ENCODE data around the gene STK40. TPM values are rescaled to one million over a fixed set of nuclear protein-coding genes. Genes with fewer than 3 reads are reported as not detected.

The STK40 gene
- total RNA-seq, 2 donors from 2014 or later: 19.4 to 32.4 TPM

- H3K9me3 ChIP-seq (ENCODE audit: control insufficient read depth, low read length): no peaks in the 10 kb centered on the region
- no peaks in the 10 kb centered on the region for H3K36me3 ChIP-seq (ENCODE audit: control insufficient read depth, insufficient read depth, low read length)
- no peaks in the 10 kb centered on the region for H3K9me3 Mint-ChIP-seq
- peaks cover 11% of the 10 kb centered on the region for H3K4me1 Mint-ChIP-seq
- no peak overlapping the region for H3K4me3 Mint-ChIP-seq
- 95 to 100% methylated on average over 5 to 9 of the region's 9 CpGs for WGBS, 2 experiments (ENCODE audit: insufficient coverage in 1 of 2, insufficient read length in 1 of 2)
- no peak for TF ChIP-seq CTCF (conservative IDR thresholded peaks at IDR 0.05)
- H3K4me3 ChIP-seq (ENCODE audit: low read length): no peak overlapping the region
- DNase-seq: no peak
- H3K27ac ChIP-seq (ENCODE audit: low read depth, low read length): no peak overlapping the region
- H3K27me3 ChIP-seq (ENCODE audit: control insufficient read depth, insufficient read depth, low read length, poor library complexity, severe bottlenecking): peaks cover 12% of the 10 kb centered on the region
- H3K9ac ChIP-seq (ENCODE audit: extremely low read depth, low read length, poor library complexity, severe bottlenecking): no peak overlapping the region
- H3K4me1 ChIP-seq (ENCODE audit: control insufficient read depth, insufficient read depth, low read length): peaks cover 3% of the 10 kb centered on the region
- no peak overlapping the region for H3K27ac Mint-ChIP-seq
- no peaks in the 10 kb centered on the region for H3K36me3 Mint-ChIP-seq (ENCODE audit: low read depth)
- peaks cover 32% of the 10 kb centered on the region for H3K27me3 Mint-ChIP-seq (ENCODE audit: insufficient read depth)
These were observed 58.2 kb downstream of the STK40 start for GRCh38 chr1:36327421-36328087.

GRCh38 chr1:36326499-36326898 is 59.2 kb downstream of the STK40 start:
- H3K4me1 Mint-ChIP-seq: peaks cover 11% of the 10 kb centered on the region
- H3K4me3 Mint-ChIP-seq: no peak overlapping the region
- no peak overlapping the region for H3K27ac Mint-ChIP-seq
- DNase-seq: no peak
- Histone ChIP-seq H3K36me3 (ENCODE audit: control insufficient read depth, insufficient read depth, low read length) (no peaks in the 10 kb centered on the region), H3K9ac (ENCODE audit: extremely low read depth, low read length, poor library complexity, severe bottlenecking) (no peak overlapping the region), H3K27ac (ENCODE audit: low read depth, low read length) (no peak overlapping the region), H3K4me3 (ENCODE audit: low read length) (no peak overlapping the region), H3K9me3 (ENCODE audit: control insufficient read depth, low read length) (no peaks in the 10 kb centered on the region), H3K4me1 (ENCODE audit: control insufficient read depth, insufficient read depth, low read length) (peaks cover 3% of the 10 kb centered on the region), H3K27me3 (ENCODE audit: control insufficient read depth, insufficient read depth, low read length, poor library complexity, severe bottlenecking) (peaks cover 10% of the 10 kb centered on the region)
- TF ChIP-seq CTCF (conservative IDR thresholded peaks at IDR 0.05): no peak
- H3K9me3 Mint-ChIP-seq: no peaks in the 10 kb centered on the region
- WGBS, 2 experiments (ENCODE audit: insufficient coverage in 1 of 2, insufficient read length in 1 of 2): 95 to 96% methylated on average over 4 to 6 of the region's 6 CpGs
- H3K27me3 Mint-ChIP-seq (ENCODE audit: insufficient read depth): peaks cover 28% of the 10 kb centered on the region
- no peaks in the 10 kb centered on the region for H3K36me3 Mint-ChIP-seq (ENCODE audit: low read depth)

GRCh38 chr1:36324353-36324703 is 61.4 kb downstream of the STK40 start:
- H3K4me3 ChIP-seq (ENCODE audit: low read length): peak overlapping the region; percentile 78
- no peaks in the 10 kb centered on the region for H3K36me3 ChIP-seq (ENCODE audit: control insufficient read depth, insufficient read depth, low read length)
- WGBS, 2 experiments (ENCODE audit: insufficient coverage in 1 of 2, insufficient read length in 1 of 2): 70% methylated on average over 8 of the region's 9 CpGs; no CpG with 5 or more reads in 1 of the 2 experiments
- Mint-ChIP-seq H3K27ac (no peak overlapping the region), H3K27me3 (ENCODE audit: insufficient read depth) (peaks cover 39% of the 10 kb centered on the region), H3K4me3 (peak overlapping the region; percentile 65), H3K4me1 (peaks cover 11% of the 10 kb centered on the region), H3K36me3 (ENCODE audit: low read depth) (no peaks in the 10 kb centered on the region), H3K9me3 (no peaks in the 10 kb centered on the region)
- no peak for DNase-seq
- no peak overlapping the region for H3K9ac ChIP-seq (ENCODE audit: extremely low read depth, low read length, poor library complexity, severe bottlenecking)
- H3K9me3 ChIP-seq (ENCODE audit: control insufficient read depth, low read length): no peaks in the 10 kb centered on the region
- peaks cover 10% of the 10 kb centered on the region for H3K27me3 ChIP-seq (ENCODE audit: control insufficient read depth, insufficient read depth, low read length, poor library complexity, severe bottlenecking)
- peak overlapping the region; percentile 36 for H3K27ac ChIP-seq (ENCODE audit: low read depth, low read length)
- TF ChIP-seq CTCF (conservative IDR thresholded peaks at IDR 0.05): no peak
- H3K4me1 ChIP-seq (ENCODE audit: control insufficient read depth, insufficient read depth, low read length): peaks cover 3% of the 10 kb centered on the region

Data from endodermal cell (in vitro differentiated cells).